Muscle of arm (tissue), 12 donors: ENCODE measurements around the gene ETNPPL. TPM values are rescaled to one million over a fixed set of nuclear protein-coding genes. Genes with fewer than 3 reads are reported as not detected.

Experiments used
- DNase-seq: peaks from one replicate; pipeline ENCODE4 v3.0.0-alpha.2; 2013
- polyA plus RNA-seq, 12 donors: library from polyadenylated mRNA; unstranded; fragments of 120-200 nt; gene quantifications; one replicate each; pipeline ENCODE4 v1.2.1, GENCODE V29; 2013; ENCODE audit not compliant: insufficient read length in 12 of 12

The ETNPPL gene
- polyA plus RNA-seq, 12 donors = 0.14 to 0.44 (median 0.33) TPM; not detected in 7

GRCh38 chr4:108696160-108696559 is 66.7 kb downstream of the ETNPPL start:
- no peak for DNase-seq

GRCh38 chr4:108695062-108695461 is 67.8 kb downstream of the ETNPPL start:
- DNase-seq = no peak

- DNase-seq = no peak
Measured at GRCh38 chr4:108694423-108694822, 68.4 kb downstream of the ETNPPL start.

- no peak for DNase-seq
Measured at GRCh38 chr4:108693819-108694218, 69.0 kb downstream of the ETNPPL start.

GRCh38 chr4:108693211-108693610 is 69.6 kb downstream of the ETNPPL start:
- DNase-seq = no peak

Other genes with a start within 250 kb of the ETNPPL start
- 1,000 to 10,000 TPM in 11 of 12 donors, not detected in 1; 1,297 to 2,788 (median 2,000) TPM for gene RPL34, start 142.5 kb downstream of the ETNPPL start, polyA plus RNA-seq
- 100 to 1,000 TPM in 11 of 12 donors, not detected in 1; 120 to 325 (median 184) TPM for gene OSTC, start 112.5 kb downstream of the ETNPPL start, polyA plus RNA-seq